Measurements from ENCODE around the gene PTPN21. TPM values are rescaled to one million over a fixed set of nuclear protein-coding genes. Genes with fewer than 3 reads are reported as not detected.

Gene PTPN21
- total RNA-seq, 2 donors from 2014 or later: 16.8 to 47.8 TPM

GRCh38 chr14:88518592-88519512 is 36.0 kb downstream of the PTPN21 start:
- no peaks in the 10 kb centered on the region for H3K9me3 ChIP-seq
- DNase-seq (ENCODE audit: low spot score): no peak
- no peak overlapping the region for H3K27ac ChIP-seq
- 82% methylated on average over 5 of the region's 5 CpGs for whole genome bisulfite sequencing
- no peak for TF ChIP-seq POLR2AphosphoS5 (IDR thresholded peaks at IDR 0.05)
- TF ChIP-seq CTCF (IDR thresholded peaks at IDR 0.05): no peak
- no peak for TF ChIP-seq POLR2A (IDR thresholded peaks at IDR 0.05)
- H3K4me3 ChIP-seq: no peak overlapping the region
- no peaks in the 10 kb centered on the region for H3K4me1 ChIP-seq (replicated peaks)
- H3K27me3 ChIP-seq (replicated peaks; ENCODE audit: insufficient read depth): no peaks in the 10 kb centered on the region
- intact Hi-C loops (cut with DNase I): no loop called here
- H3K36me3 ChIP-seq: no peaks in the 10 kb centered on the region

- WGBS: 49% methylated on average over 7 of the region's 7 CpGs
These were observed 37.9 kb downstream of the PTPN21 start for GRCh38 chr14:88516861-88517357.

GRCh38 chr14:88515499-88516221 is 39.1 kb downstream of the PTPN21 start:
- Histone ChIP-seq H3K36me3 (no peaks in the 10 kb centered on the region), H3K27ac (no peak overlapping the region), H3K9me3 (no peaks in the 10 kb centered on the region), H3K4me3 (no peak overlapping the region), H3K27me3 (replicated peaks; ENCODE audit: insufficient read depth) (no peaks in the 10 kb centered on the region), H3K4me1 (replicated peaks) (no peaks in the 10 kb centered on the region)
- TF ChIP-seq POLR2AphosphoS5 (IDR thresholded peaks at IDR 0.05): no peak
- no peak for TF ChIP-seq POLR2A (IDR thresholded peaks at IDR 0.05)
- TF ChIP-seq CTCF (IDR thresholded peaks at IDR 0.05): no peak
- intact Hi-C loops (cut with DNase I): no loop called here
- DNase-seq (ENCODE audit: low spot score): no peak
- 68% methylated on average over 1 of the region's 1 CpG for WGBS

More at GRCh38 chr14:88516861-88517357, 37.9 kb downstream of the PTPN21 start:
- TF ChIP-seq POLR2AphosphoS5 (IDR thresholded peaks at IDR 0.05): no peak
- TF ChIP-seq CTCF (IDR thresholded peaks at IDR 0.05): no peak
- no peak for TF ChIP-seq POLR2A (IDR thresholded peaks at IDR 0.05)
- Histone ChIP-seq H3K27me3 (replicated peaks; ENCODE audit: insufficient read depth) (no peaks in the 10 kb centered on the region), H3K4me1 (replicated peaks) (no peaks in the 10 kb centered on the region), H3K4me3 (no peak overlapping the region), H3K27ac (no peak overlapping the region), H3K9me3 (no peaks in the 10 kb centered on the region), H3K36me3 (no peaks in the 10 kb centered on the region)
- intact Hi-C loops (cut with DNase I): no loop called here
- DNase-seq (ENCODE audit: low spot score): no peak

- Histone ChIP-seq H3K27me3 (replicated peaks; ENCODE audit: insufficient read depth) (no peaks in the 10 kb centered on the region), H3K4me3 (no peak overlapping the region), H3K9me3 (no peaks in the 10 kb centered on the region), H3K4me1 (replicated peaks) (no peaks in the 10 kb centered on the region), H3K36me3 (no peaks in the 10 kb centered on the region), H3K27ac (no peak overlapping the region)
- 88% methylated on average over 1 of the region's 1 CpG for WGBS
- intact Hi-C loops (cut with DNase I): no loop called here
- no peak for DNase-seq (ENCODE audit: low spot score)
- no peak for TF ChIP-seq POLR2A (IDR thresholded peaks at IDR 0.05)
- TF ChIP-seq POLR2AphosphoS5 (IDR thresholded peaks at IDR 0.05): no peak
These were observed 47.6 kb downstream of the PTPN21 start for GRCh38 chr14:88507208-88507607.

- DNase-seq (ENCODE audit: low spot score): no peak
- Histone ChIP-seq H3K4me3 (no peak overlapping the region), H3K36me3 (no peaks in the 10 kb centered on the region), H3K9me3 (no peaks in the 10 kb centered on the region), H3K27ac (no peak overlapping the region), H3K27me3 (replicated peaks; ENCODE audit: insufficient read depth) (no peaks in the 10 kb centered on the region), H3K4me1 (replicated peaks) (no peaks in the 10 kb centered on the region)
- TF ChIP-seq POLR2AphosphoS5 (IDR thresholded peaks at IDR 0.05) (no peak), CTCF (IDR thresholded peaks at IDR 0.05) (no peak), POLR2A (IDR thresholded peaks at IDR 0.05) (no peak)
- intact Hi-C loops (cut with DNase I): no loop called here
These were observed 49.2 kb downstream of the PTPN21 start for GRCh38 chr14:88505621-88506020.
